Natural killer cell treated with Interleukin-12 subunit alpha and Interleukin-12 subunit beta and Interleukin-15 and Interleukin-18, amount 100 ng/mL, for 72 hours (primary cell): Measurements from ENCODE around the gene AMBRA1. TPM values are rescaled to one million over a fixed set of nuclear protein-coding genes. Genes with fewer than 3 reads are reported as not detected.
A peak's percentile ranks its signal among the peaks of the same experiment; 100 is the strongest.

Experiments used
- ATAC-seq, 2 donors: fragments of 150-1000 bp; cut with Tn5 transposase in 1 of 2; sonication (Bioruptor Pico), chemical (Tn5 transposase) in 1 of 2; 2 replicates each; pipeline ENCODE4 v1.10.0; 2021
- DNase-seq: peaks from one replicate; pipeline ENCODE4 v3.0.0; 2022; ENCODE audit warnings: low spot score
- H3K27ac Mint-ChIP-seq, 2 donors: 1 replicate in 1 of 2; 2 replicates in 1 of 2; pipeline ENCODE4 v1.8.0; 2022; ENCODE audit warnings: mixed read lengths in 2 of 2, mild to moderate bottlenecking in 1 of 2, moderate library complexity in 1 of 2
- H3K27me3 Mint-ChIP-seq, 2 donors: 1 replicate in 1 of 2; 2 replicates in 1 of 2; pipeline ENCODE4 v1.8.0; 2022; ENCODE audit warnings: mixed read lengths in 2 of 2
- H3K36me3 Mint-ChIP-seq: one replicate; pipeline ENCODE4 v1.8.0; 2022; ENCODE audit warnings: mixed read lengths
- H3K4me1 Mint-ChIP-seq, 2 donors: 1 replicate in 1 of 2; 2 replicates in 1 of 2; pipeline ENCODE4 v1.8.0; 2022; ENCODE audit warnings: low read depth in 2 of 2, mixed read lengths in 2 of 2, mild to moderate bottlenecking in 1 of 2
- H3K4me3 Mint-ChIP-seq: one replicate; pipeline ENCODE4 v1.8.0; 2022; ENCODE audit warnings: mixed read lengths
- H3K9me3 Mint-ChIP-seq: 2 replicates; pipeline ENCODE4 v1.8.0; 2022; ENCODE audit warnings: mixed read lengths
- total RNA-seq, 2 donors: library from RNA; stranded (reverse); gene quantifications; one replicate each; pipeline ENCODE4 v1.2.3, GENCODE V29; 2022

AMBRA1 gene
- total RNA-seq, 2 donors from 2014 or later, result 50.7 to 72.4 TPM

- H3K27ac Mint-ChIP-seq, result no peak overlapping the region
- H3K9me3 Mint-ChIP-seq, result no peaks in the 10 kb centered on the region
- no peaks in the 10 kb centered on the region for H3K27me3 Mint-ChIP-seq
- peaks cover 13 to 27% of the 10 kb centered on the region in 2 donors for H3K4me1 Mint-ChIP-seq
- no peak overlapping the region for H3K4me3 Mint-ChIP-seq
- ATAC-seq, result no peak
- no peak for DNase-seq
- H3K36me3 Mint-ChIP-seq, result peaks cover 14% of the 10 kb centered on the region
Observed at GRCh38 chr11:46628961-46629360, 35.1 kb upstream of the AMBRA1 start.

- no peak overlapping the region for H3K4me3 Mint-ChIP-seq
- H3K27ac Mint-ChIP-seq, result peak overlapping the region in 1 of 2 donors; percentile 60
- peaks cover 9 to 20% of the 10 kb centered on the region in 2 donors for H3K4me1 Mint-ChIP-seq
- DNase-seq (no peak), ATAC-seq (no peak)
- no peaks in the 10 kb centered on the region for H3K9me3 Mint-ChIP-seq
- no peaks in the 10 kb centered on the region for H3K27me3 Mint-ChIP-seq
- peaks cover 13% of the 10 kb centered on the region for H3K36me3 Mint-ChIP-seq
Observed at GRCh38 chr11:46625406-46625805, 31.6 kb upstream of the AMBRA1 start.

GRCh38 chr11:46618837-46619236, 25.0 kb upstream of the AMBRA1 start:
- H3K27ac Mint-ChIP-seq, result peak overlapping the region; percentile 97 to 99
- ATAC-seq, result no peak

GRCh38 chr11:46617972-46618314, 24.1 kb upstream of the AMBRA1 start:
- H3K27ac Mint-ChIP-seq, result peak overlapping the region; percentile 97 to 99
- H3K36me3 Mint-ChIP-seq, result peaks cover 6% of the 10 kb centered on the region
- ATAC-seq (no peak), DNase-seq (no peak)
- H3K4me3 Mint-ChIP-seq, result peak overlapping the region; percentile 90
- H3K9me3 Mint-ChIP-seq, result no peaks in the 10 kb centered on the region
- no peaks in the 10 kb centered on the region for H3K27me3 Mint-ChIP-seq
- peaks cover 25 to 38% of the 10 kb centered on the region in 2 donors for H3K4me1 Mint-ChIP-seq

More at GRCh38 chr11:46618837-46619236, 25.0 kb upstream of the AMBRA1 start:
- Mint-ChIP-seq H3K9me3 (no peaks in the 10 kb centered on the region), H3K36me3 (peaks cover 6% of the 10 kb centered on the region), H3K27me3 (no peaks in the 10 kb centered on the region), H3K4me1 (peaks cover 25 to 38% of the 10 kb centered on the region in 2 donors), H3K4me3 (peak overlapping the region; percentile 90)
- DNase-seq, result no peak

- Mint-ChIP-seq H3K27ac (peak within 1 kb of the TSS; percentile 97 to 99), H3K4me1 (peaks cover 25 to 38% of the 10 kb centered on the region in 2 donors), H3K4me3 (peak within 1 kb of the TSS; percentile 90), H3K36me3 (peaks cover 6% of the 10 kb centered on the region), H3K27me3 (no peaks in the 10 kb centered on the region), H3K9me3 (no peaks in the 10 kb centered on the region)
- peak; percentile 97 for DNase-seq
- ATAC-seq, result peak; percentile 99
Observed at GRCh38 chr11:46617134-46617971, 23.5 kb upstream of the AMBRA1 start, which contains the start of the genes ATG13 and HARBI1. ATG13 (plus strand) TSS chr11:46617553; CDS start chr11:46644292, 26,739 bp downstream. HARBI1 (minus strand) TSS chr11:46617227; CDS start chr11:46616237, 990 bp downstream.

GRCh38 chr11:46616551-46617133, 22.8 kb upstream of the AMBRA1 start:
- no peak for ATAC-seq
- peak overlapping the region; percentile 97 to 99 for H3K27ac Mint-ChIP-seq
- H3K4me1 Mint-ChIP-seq, result peaks cover 25 to 38% of the 10 kb centered on the region in 2 donors
- H3K4me3 Mint-ChIP-seq, result peak overlapping the region; percentile 90
- H3K36me3 Mint-ChIP-seq, result peaks cover 5% of the 10 kb centered on the region
- H3K27me3 Mint-ChIP-seq, result no peaks in the 10 kb centered on the region
- no peaks in the 10 kb centered on the region for H3K9me3 Mint-ChIP-seq
- no peak for DNase-seq

GRCh38 chr11:46615756-46616155, 21.9 kb upstream of the AMBRA1 start:
- ATAC-seq (no peak), DNase-seq (no peak)
- Mint-ChIP-seq H3K9me3 (no peaks in the 10 kb centered on the region), H3K4me1 (peaks cover 22 to 33% of the 10 kb centered on the region in 2 donors), H3K4me3 (peak overlapping the region; percentile 90), H3K27me3 (no peaks in the 10 kb centered on the region), H3K36me3 (no peaks in the 10 kb centered on the region), H3K27ac (peak overlapping the region; percentile 47 to 97)

- Mint-ChIP-seq H3K4me3 (peak overlapping the region; percentile 6), H3K27ac (no peak overlapping the region), H3K9me3 (no peaks in the 10 kb centered on the region), H3K4me1 (peaks cover 12 to 17% of the 10 kb centered on the region in 2 donors), H3K27me3 (no peaks in the 10 kb centered on the region), H3K36me3 (no peaks in the 10 kb centered on the region)
- DNase-seq, result no peak
- ATAC-seq, result no peak
Observed at GRCh38 chr11:46612326-46612725, 18.5 kb upstream of the AMBRA1 start.

- Mint-ChIP-seq H3K36me3 (no peaks in the 10 kb centered on the region), H3K4me3 (peak overlapping the region; percentile 6), H3K27me3 (no peaks in the 10 kb centered on the region), H3K27ac (no peak overlapping the region), H3K9me3 (no peaks in the 10 kb centered on the region), H3K4me1 (peaks cover 12 to 17% of the 10 kb centered on the region in 2 donors)
- no peak for DNase-seq
- peak in 1 of 2 donors; percentile 46 for ATAC-seq
Observed at GRCh38 chr11:46611526-46612304, 17.9 kb upstream of the AMBRA1 start.

GRCh38 chr11:46609386-46609785, 15.6 kb upstream of the AMBRA1 start:
- no peak overlapping the region for H3K4me3 Mint-ChIP-seq
- no peaks in the 10 kb centered on the region for H3K9me3 Mint-ChIP-seq
- H3K27ac Mint-ChIP-seq, result no peak overlapping the region
- no peaks in the 10 kb centered on the region for H3K36me3 Mint-ChIP-seq
- H3K4me1 Mint-ChIP-seq, result peaks cover 3 to 7% of the 10 kb centered on the region in 2 donors
- H3K27me3 Mint-ChIP-seq, result no peaks in the 10 kb centered on the region
- ATAC-seq, result no peak
- no peak for DNase-seq

- peaks cover 3 to 7% of the 10 kb centered on the region in 2 donors for H3K4me1 Mint-ChIP-seq
- no peaks in the 10 kb centered on the region for H3K36me3 Mint-ChIP-seq
- no peaks in the 10 kb centered on the region for H3K9me3 Mint-ChIP-seq
- H3K4me3 Mint-ChIP-seq, result no peak overlapping the region
- ATAC-seq (no peak), DNase-seq (no peak)
- no peak overlapping the region for H3K27ac Mint-ChIP-seq
- H3K27me3 Mint-ChIP-seq, result no peaks in the 10 kb centered on the region
Observed at GRCh38 chr11:46607516-46607915, 13.7 kb upstream of the AMBRA1 start.

- no peak for ATAC-seq
- Mint-ChIP-seq H3K4me1 (peaks cover 3% of the 10 kb centered on the region in 2 donors), H3K27me3 (no peaks in the 10 kb centered on the region)
Observed at GRCh38 chr11:46604796-46605195, 11.0 kb upstream of the AMBRA1 start.

GRCh38 chr11:46603704-46604308, 10.0 kb upstream of the AMBRA1 start:
- H3K27ac Mint-ChIP-seq, result no peak overlapping the region
- no peak overlapping the region for H3K4me3 Mint-ChIP-seq
- DNase-seq, result no peak
- no peaks in the 10 kb centered on the region for H3K36me3 Mint-ChIP-seq
- no peak for ATAC-seq
- no peaks in the 10 kb centered on the region for H3K27me3 Mint-ChIP-seq
- H3K9me3 Mint-ChIP-seq, result no peaks in the 10 kb centered on the region
- peaks cover 3% of the 10 kb centered on the region in 2 donors for H3K4me1 Mint-ChIP-seq

More at GRCh38 chr11:46604796-46605195, 11.0 kb upstream of the AMBRA1 start:
- no peak for DNase-seq
- Mint-ChIP-seq H3K4me3 (no peak overlapping the region), H3K9me3 (no peaks in the 10 kb centered on the region), H3K27ac (no peak overlapping the region), H3K36me3 (no peaks in the 10 kb centered on the region)
